GM23248 (cell line): ENCODE results near the gene AK1.

Experiments
- EZH2 ChIP-seq: fragments of 200-600 bp; sonication (generic); IDR thresholded peaks from 2 replicates; pipeline ENCODE4 v1.6.1; 2018; ENCODE audit warnings: antibody characterized with exemption, mild to moderate bottlenecking; ENCODE audit not compliant: insufficient read depth, poor library complexity, severe bottlenecking
- EZH2phosphoT487 ChIP-seq: fragments of 200-600 bp; sonication (generic); IDR thresholded peaks from 2 replicates; pipeline ENCODE4 v1.6.1; 2018; ENCODE audit warnings: antibody characterized with exemption, moderate library complexity, mild to moderate bottlenecking, low read depth; ENCODE audit not compliant: insufficient read depth

- TF ChIP-seq EZH2phosphoT487 (no peak), EZH2 (no peak)
Observed at GRCh38 chr9:127828262-127829031, 49.0 kb downstream of the AK1 start.
